Fibroblast of gingiva (primary cell): Measurements from ENCODE around the gene FOCAD.
A peak's percentile ranks its signal among the peaks of the same experiment; 100 is the strongest.

ENCODE experiments used
- DNase-seq: peaks from one replicate; pipeline ENCODE4 v3.0.0-alpha.2; 2011; ENCODE audit warnings: low read depth

The FOCAD gene

GRCh38 chr9:20880675-20881074 lies 196.6 kb downstream of the FOCAD start:
- no peak for DNase-seq

- peak; percentile 50 for DNase-seq
Measured at GRCh38 chr9:20884985-20885593, 201.0 kb downstream of the FOCAD start.

- no peak for DNase-seq
Measured at GRCh38 chr9:20898885-20899554, 215.0 kb downstream of the FOCAD start.

GRCh38 chr9:20903212-20903611 lies 219.2 kb downstream of the FOCAD start:
- no peak for DNase-seq

- DNase-seq, result no peak
Measured at GRCh38 chr9:20904995-20905394, 220.9 kb downstream of the FOCAD start.

GRCh38 chr9:20906326-20906725 lies 222.3 kb downstream of the FOCAD start:
- DNase-seq, result peak; percentile 80

GRCh38 chr9:20908461-20908860 lies 224.4 kb downstream of the FOCAD start:
- DNase-seq, result no peak

GRCh38 chr9:20914556-20914955 lies 230.5 kb downstream of the FOCAD start:
- DNase-seq, result no peak

- DNase-seq, result no peak
Measured at GRCh38 chr9:20921362-20921761, 237.3 kb downstream of the FOCAD start.

- DNase-seq, result no peak
Measured at GRCh38 chr9:20925256-20926045, 241.4 kb downstream of the FOCAD start.

- no peak for DNase-seq
Measured at GRCh38 chr9:20929276-20929675, 245.2 kb downstream of the FOCAD start.

GRCh38 chr9:20930836-20931235 lies 246.8 kb downstream of the FOCAD start:
- no peak for DNase-seq

- DNase-seq, result peak; percentile 41
Measured at GRCh38 chr9:20940447-20941173, 256.6 kb downstream of the FOCAD start.

GRCh38 chr9:20941174-20941690 lies 257.2 kb downstream of the FOCAD start:
- DNase-seq, result peak; percentile 46

- no peak for DNase-seq
Measured at GRCh38 chr9:20944507-20944906, 260.4 kb downstream of the FOCAD start.

- no peak for DNase-seq
Measured at GRCh38 chr9:20945269-20945668, 261.2 kb downstream of the FOCAD start.

GRCh38 chr9:20945856-20946255 lies 261.8 kb downstream of the FOCAD start:
- no peak for DNase-seq

GRCh38 chr9:20948703-20949102 lies 264.6 kb downstream of the FOCAD start:
- DNase-seq, result no peak

GRCh38 chr9:20950707-20951106 lies 266.6 kb downstream of the FOCAD start:
- DNase-seq, result no peak

GRCh38 chr9:20962536-20963225 lies 278.6 kb downstream of the FOCAD start:
- DNase-seq, result no peak

- DNase-seq, result no peak
Measured at GRCh38 chr9:20972684-20973083, 288.6 kb downstream of the FOCAD start.
